H9 (cell line): ENCODE results near the gene GLIPR2. TPM values are rescaled to one million over a fixed set of nuclear protein-coding genes. Genes with fewer than 3 reads are reported as not detected.

Experiments used
- DNase-seq: peaks from one replicate; pipeline ENCODE4 v3.0.0-alpha.2; 2017
- H2AFZ ChIP-seq: one replicate; pipeline ENCODE4 v1.6.1; 2013; ENCODE audit warnings: mild to moderate bottlenecking, low read length, control low read depth, moderate library complexity
- H2AK5ac ChIP-seq: 2 replicates; pipeline ENCODE4 v1.6.1; 2013; ENCODE audit warnings: low read length, control low read depth, mixed read lengths; ENCODE audit not compliant: insufficient read length
- H2BK120ac ChIP-seq: one replicate; pipeline ENCODE4 v1.6.1; 2013; ENCODE audit warnings: low read depth, mild to moderate bottlenecking, low read length, control low read depth, inconsistent platforms; ENCODE audit not compliant: poor library complexity, severe bottlenecking
- H2BK12ac ChIP-seq: 2 replicates; pipeline ENCODE4 v1.6.1; 2013; ENCODE audit warnings: low read length, control low read depth, mixed read lengths, low read depth; ENCODE audit not compliant: insufficient read length
- H2BK15ac ChIP-seq: 2 replicates; pipeline ENCODE4 v1.6.1; 2013; ENCODE audit warnings: low read depth, low read length, control low read depth
- H2BK20ac ChIP-seq: one replicate; pipeline ENCODE4 v1.6.1; 2013; ENCODE audit warnings: low read depth, mild to moderate bottlenecking, low read length, control low read depth, inconsistent platforms; ENCODE audit not compliant: poor library complexity, severe bottlenecking
- H2BK5ac ChIP-seq: 2 replicates; pipeline ENCODE4 v1.6.1; 2013; ENCODE audit warnings: low read length, control low read depth, mixed read lengths; ENCODE audit not compliant: insufficient read length
- H3K14ac ChIP-seq: 2 replicates; pipeline ENCODE4 v1.6.1; 2013; ENCODE audit warnings: low read length, control low read depth; ENCODE audit not compliant: insufficient read depth
- H3K18ac ChIP-seq: 2 replicates; pipeline ENCODE4 v1.6.1; 2013; ENCODE audit warnings: low read depth, mild to moderate bottlenecking, mixed read lengths, low read length, control low read depth; ENCODE audit not compliant: insufficient read length
- H3K23ac ChIP-seq: 2 replicates; pipeline ENCODE4 v1.6.1; 2013; ENCODE audit warnings: low read length, control low read depth, mixed read lengths, low read depth; ENCODE audit not compliant: insufficient read length
- H3K23me2 ChIP-seq: 2 replicates; pipeline ENCODE4 v1.6.1; 2013; ENCODE audit warnings: low read depth, mild to moderate bottlenecking, mixed read lengths, low read length, control low read depth; ENCODE audit not compliant: insufficient read length, poor library complexity, severe bottlenecking
- H3K27ac ChIP-seq: 2 replicates; pipeline ENCODE4 v1.5.1; 2013; ENCODE audit warnings: low read length, control low read depth, mixed read lengths, low read depth; ENCODE audit not compliant: insufficient read length
- H3K27me3 ChIP-seq: 2 replicates; pipeline ENCODE4 v1.6.1; 2013; ENCODE audit warnings: low read length, control low read depth, inconsistent platforms; ENCODE audit not compliant: insufficient read depth
- H3K4ac ChIP-seq: 2 replicates; pipeline ENCODE4 v1.6.1; 2013; ENCODE audit warnings: low read depth, mild to moderate bottlenecking, control low read depth, inconsistent platforms, low read length, moderate library complexity
- H3K4me1 ChIP-seq: 2 replicates; pipeline ENCODE4 v1.6.1; 2013; ENCODE audit warnings: low read length, control low read depth, inconsistent platforms; ENCODE audit not compliant: insufficient read depth
- H3K4me2 ChIP-seq: 2 replicates; pipeline ENCODE4 v1.6.1; 2013; ENCODE audit warnings: low read length, control low read depth, mixed read lengths; ENCODE audit not compliant: insufficient read length, insufficient read depth
- H3K56ac ChIP-seq: 2 replicates; pipeline ENCODE4 v1.6.1; 2013; ENCODE audit warnings: low read depth, mild to moderate bottlenecking, mixed read lengths, low read length, control low read depth; ENCODE audit not compliant: insufficient read length
- H3K79me1 ChIP-seq: 2 replicates; pipeline ENCODE4 v1.6.1; 2013; ENCODE audit warnings: low read depth, mild to moderate bottlenecking, moderate library complexity, low read length, control low read depth, inconsistent platforms; ENCODE audit not compliant: insufficient read depth, poor library complexity, severe bottlenecking
- H3K79me2 ChIP-seq: 2 replicates; pipeline ENCODE4 v1.6.1; 2013; ENCODE audit warnings: low read length, control low read depth, inconsistent platforms; ENCODE audit not compliant: insufficient read depth
- H3K9ac ChIP-seq: 2 replicates; pipeline ENCODE4 v1.6.1; 2013; ENCODE audit warnings: low read length, control low read depth, mixed read lengths; ENCODE audit not compliant: insufficient read length; ENCODE audit errors: extremely low read depth
- H3K9me3 ChIP-seq: one replicate; pipeline ENCODE4 v1.6.1; 2013; ENCODE audit warnings: low read depth, low read length, inconsistent platforms; ENCODE audit not compliant: control insufficient read depth
- H3T11ph ChIP-seq: one replicate; pipeline ENCODE4 v1.6.1; 2013; ENCODE audit warnings: mild to moderate bottlenecking, low read length, control low read depth, inconsistent platforms
- H4K20me1 ChIP-seq: one replicate; pipeline ENCODE4 v1.6.1; 2013; ENCODE audit not compliant: control insufficient read depth, insufficient read length, insufficient read depth
- H4K5ac ChIP-seq: 2 replicates; pipeline ENCODE4 v1.6.1; 2013; ENCODE audit warnings: low read depth, mild to moderate bottlenecking, mixed read lengths, low read length, control low read depth; ENCODE audit not compliant: insufficient read length
- H4K8ac ChIP-seq: replicated peaks from 2 replicates; pipeline ENCODE4 v1.6.1; 2013; ENCODE audit warnings: low read length, control low read depth, mixed read lengths, low read depth; ENCODE audit not compliant: insufficient read length
- H4K91ac ChIP-seq: 2 replicates; pipeline ENCODE4 v1.6.1; 2013; ENCODE audit warnings: low read depth, mild to moderate bottlenecking, moderate library complexity, mixed read lengths, low read length, control low read depth; ENCODE audit not compliant: insufficient read length
- H3K27ac Mint-ChIP-seq, 3 experiments: 2 replicates in 2 of 3; 3 replicates in 1 of 3; pipeline ENCODE4 v1.8.0; 2020 to 2021; ENCODE audit warnings: mixed read lengths in 3 of 3, mild to moderate bottlenecking in 1 of 3, moderate library complexity in 1 of 3
- H3K27me3 Mint-ChIP-seq: 2 replicates; pipeline ENCODE4 v1.8.0; 2021; ENCODE audit warnings: low read depth, mild to moderate bottlenecking, moderate library complexity, mixed read lengths
- H3K36me3 Mint-ChIP-seq, 3 experiments: 2 replicates in 2 of 3; 3 replicates in 1 of 3; pipeline ENCODE4 v1.8.0; 2020 to 2021; ENCODE audit warnings: low read depth in 3 of 3, mixed read lengths in 3 of 3; ENCODE audit not compliant: insufficient read depth in 1 of 3
- H3K4me1 Mint-ChIP-seq, 2 experiments: 2 replicates each; pipeline ENCODE4 v1.8.0; 2020; ENCODE audit warnings: mixed read lengths in 2 of 2
- H3K4me3 Mint-ChIP-seq, 2 experiments: 2 replicates in 1 of 2; 3 replicates in 1 of 2; pipeline ENCODE4 v1.8.0; 2020 to 2021; ENCODE audit warnings: mild to moderate bottlenecking in 2 of 2, mixed read lengths in 2 of 2, moderate library complexity in 1 of 2
- H3K9me3 Mint-ChIP-seq, 2 experiments: 2 replicates in 1 of 2; 3 replicates in 1 of 2; pipeline ENCODE4 v1.8.0; 2020; ENCODE audit warnings: mild to moderate bottlenecking in 2 of 2, mixed read lengths in 2 of 2, moderate library complexity in 1 of 2
- WGBS: extraction: QIAGEN DNeasy Blood & Tissue Kit; methylation state at CpG from one replicate; pipeline ENCODE4 v1.1.7; 2013; ENCODE audit warnings: missing lambda C conversion rate, low lambda C conversion rate, mixed read lengths; ENCODE audit not compliant: insufficient read length; ENCODE audit errors: extremely low coverage; 5-methylcytosine and 5-hydroxymethylcytosine counted together
- total RNA-seq: library from RNA; stranded (reverse); gene quantifications from 2 replicates; pipeline ENCODE4 v1.2.1, GENCODE V29; 2021
- TF ChIP-seq, protein P1 (sequence below): fragments of 200-600 bp; sonication (generic); conservative IDR thresholded peaks from 3 replicates; pipeline ENCODE4 v1.8.0; 2021; ENCODE audit warnings: antibody characterized with exemption, mild to moderate bottlenecking

GLIPR2 gene
- total RNA-seq, 1 experiment from 2014 or later: 10.0 TPM

DNA sequence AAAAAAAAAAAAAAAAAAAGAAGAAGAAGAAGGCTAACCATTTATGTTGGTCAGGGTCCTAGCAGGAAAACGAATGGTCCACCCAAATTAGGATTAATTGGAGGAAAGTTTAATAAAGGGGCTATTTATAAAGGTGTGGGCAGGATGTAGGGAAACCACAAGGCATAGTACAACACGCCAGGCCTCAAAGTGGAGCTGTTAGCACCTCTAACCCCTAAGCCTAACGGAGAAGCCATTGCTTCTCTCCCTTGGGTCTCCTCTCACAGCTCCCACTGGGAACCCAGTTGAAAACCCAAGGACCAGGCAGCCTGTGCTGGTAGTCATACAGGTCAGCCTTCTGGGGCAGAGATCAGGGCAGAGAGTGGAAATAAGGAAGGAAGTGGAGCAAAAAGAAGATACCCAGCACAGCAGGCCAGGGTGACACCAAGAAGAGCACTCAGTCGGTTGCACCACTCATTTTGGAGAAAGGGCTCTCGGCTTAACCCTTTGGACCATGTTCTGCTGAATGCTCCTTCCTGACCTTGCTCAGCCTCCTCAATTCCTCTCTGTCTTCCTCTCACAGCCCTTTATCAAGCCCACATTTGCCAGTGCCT lies 8.8 kb upstream of the GLIPR2 start:
- Histone ChIP-seq H3K4ac (no peak overlapping the region), H4K20me1 (no peaks in the 10 kb centered on the region), H3K23me2 (no peaks in the 10 kb centered on the region), H4K5ac (no peak overlapping the region), H4K91ac (no peak overlapping the region), H3K14ac (no peak overlapping the region), H2AFZ (no peak overlapping the region), H3K27me3 (no peaks in the 10 kb centered on the region), H3K27ac (no peak overlapping the region), H3T11ph (no peak overlapping the region), H3K4me1 (peaks cover 2% of the 10 kb centered on the region; the same call in 1 of the 2 replicates), H2BK12ac (no peak overlapping the region), H2BK120ac (no peak overlapping the region), H3K9me3 (no peaks in the 10 kb centered on the region), H3K79me1 (no peaks in the 10 kb centered on the region), H2BK15ac (no peak overlapping the region), H3K79me2 (no peaks in the 10 kb centered on the region), H3K23ac (no peak overlapping the region), H3K56ac (no peak overlapping the region), H3K9ac (no peak overlapping the region), H2BK20ac (no peak overlapping the region), H2AK5ac (no peak overlapping the region), H2BK5ac (no peak overlapping the region), H3K4me2 (no peak overlapping the region), H4K8ac (no peak overlapping the region), H3K18ac (no peak overlapping the region)
- peaks cover 11 to 24% of the 10 kb centered on the region in 2 experiments for H3K4me1 Mint-ChIP-seq
- DNase-seq: no peak
- WGBS: no CpG with 5 or more reads among the region's 5 CpGs
- H3K27ac Mint-ChIP-seq: no peak overlapping the region
- H3K27me3 Mint-ChIP-seq: peaks cover 34% of the 10 kb centered on the region
- TF ChIP-seq, protein P1, sequence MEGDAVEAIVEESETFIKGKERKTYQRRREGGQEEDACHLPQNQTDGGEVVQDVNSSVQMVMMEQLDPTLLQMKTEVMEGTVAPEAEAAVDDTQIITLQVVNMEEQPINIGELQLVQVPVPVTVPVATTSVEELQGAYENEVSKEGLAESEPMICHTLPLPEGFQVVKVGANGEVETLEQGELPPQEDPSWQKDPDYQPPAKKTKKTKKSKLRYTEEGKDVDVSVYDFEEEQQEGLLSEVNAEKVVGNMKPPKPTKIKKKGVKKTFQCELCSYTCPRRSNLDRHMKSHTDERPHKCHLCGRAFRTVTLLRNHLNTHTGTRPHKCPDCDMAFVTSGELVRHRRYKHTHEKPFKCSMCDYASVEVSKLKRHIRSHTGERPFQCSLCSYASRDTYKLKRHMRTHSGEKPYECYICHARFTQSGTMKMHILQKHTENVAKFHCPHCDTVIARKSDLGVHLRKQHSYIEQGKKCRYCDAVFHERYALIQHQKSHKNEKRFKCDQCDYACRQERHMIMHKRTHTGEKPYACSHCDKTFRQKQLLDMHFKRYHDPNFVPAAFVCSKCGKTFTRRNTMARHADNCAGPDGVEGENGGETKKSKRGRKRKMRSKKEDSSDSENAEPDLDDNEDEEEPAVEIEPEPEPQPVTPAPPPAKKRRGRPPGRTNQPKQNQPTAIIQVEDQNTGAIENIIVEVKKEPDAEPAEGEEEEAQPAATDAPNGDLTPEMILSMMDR: no peak
- H3K4me3 Mint-ChIP-seq: no peak overlapping the region
- no peaks in the 10 kb centered on the region for H3K9me3 Mint-ChIP-seq
- peaks cover 0 to 1% (median 0%) of the 10 kb centered on the region in 3 experiments; a peak in 1 of 7 replicates for H3K36me3 Mint-ChIP-seq
